Thyroid gland (tissue), 4 donors: Measurements from ENCODE around the gene RBP3.

ENCODE experiments used
- POLR2A ChIP-seq, 2 donors: fragments of 450-650 bp; IDR thresholded peaks; one replicate each; pipeline ENCODE4 v1.6.1; 2017; ENCODE audit warnings: antibody characterized with exemption in 2 of 2, mild to moderate bottlenecking in 2 of 2, moderate library complexity in 1 of 2
- TF ChIP-seq, protein P1 (sequence below), 6 experiments: fragments of 200-600 bp in 3 of 6; fragments of 450-650 bp in 3 of 6; sonication (generic) in 3 of 6; IDR thresholded peaks; one replicate each; pipeline ENCODE4 v1.5.1; 2016 to 2019; ENCODE audit warnings: antibody characterized with exemption in 6 of 6, mild to moderate bottlenecking in 2 of 6, inconsistent platforms in 1 of 6, moderate library complexity in 1 of 6

DNA sequence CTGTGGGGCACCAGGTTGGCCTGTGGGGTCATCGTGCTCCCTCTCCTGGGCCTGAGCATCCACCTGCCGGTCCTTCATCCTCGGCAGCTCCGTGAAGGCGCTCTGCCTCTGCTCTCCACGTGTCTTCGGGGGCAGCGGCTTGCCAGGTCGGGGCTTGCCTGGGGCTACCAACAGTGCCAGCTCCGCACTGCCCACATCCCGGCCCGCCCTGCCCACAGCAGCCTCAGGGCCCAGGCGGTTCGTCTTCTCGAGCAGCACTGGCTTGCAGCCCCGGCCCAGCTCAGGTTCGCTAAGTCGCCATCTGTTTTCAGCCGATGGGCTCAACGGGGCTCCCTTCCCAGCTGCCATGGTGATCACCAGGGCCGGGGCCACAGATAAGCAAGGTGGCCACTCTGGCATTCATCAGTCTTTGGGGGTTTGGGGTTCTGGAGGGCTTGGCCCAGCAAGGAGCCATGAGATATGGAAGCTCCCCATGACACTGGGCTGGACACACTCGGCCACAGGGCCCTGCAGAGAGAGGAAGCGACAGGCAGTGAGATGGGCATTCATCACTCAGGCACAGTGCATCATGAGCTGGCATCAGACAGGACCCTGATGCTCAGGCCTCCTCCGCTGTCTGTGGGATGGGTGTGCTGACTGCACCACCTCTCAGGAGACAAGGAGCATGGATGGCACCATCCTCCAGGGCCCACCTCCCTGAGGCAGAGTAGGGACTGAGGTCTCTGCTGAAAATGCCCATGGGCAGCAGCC is 20.4 kb downstream of the RBP3 start:
- TF ChIP-seq, protein P1, sequence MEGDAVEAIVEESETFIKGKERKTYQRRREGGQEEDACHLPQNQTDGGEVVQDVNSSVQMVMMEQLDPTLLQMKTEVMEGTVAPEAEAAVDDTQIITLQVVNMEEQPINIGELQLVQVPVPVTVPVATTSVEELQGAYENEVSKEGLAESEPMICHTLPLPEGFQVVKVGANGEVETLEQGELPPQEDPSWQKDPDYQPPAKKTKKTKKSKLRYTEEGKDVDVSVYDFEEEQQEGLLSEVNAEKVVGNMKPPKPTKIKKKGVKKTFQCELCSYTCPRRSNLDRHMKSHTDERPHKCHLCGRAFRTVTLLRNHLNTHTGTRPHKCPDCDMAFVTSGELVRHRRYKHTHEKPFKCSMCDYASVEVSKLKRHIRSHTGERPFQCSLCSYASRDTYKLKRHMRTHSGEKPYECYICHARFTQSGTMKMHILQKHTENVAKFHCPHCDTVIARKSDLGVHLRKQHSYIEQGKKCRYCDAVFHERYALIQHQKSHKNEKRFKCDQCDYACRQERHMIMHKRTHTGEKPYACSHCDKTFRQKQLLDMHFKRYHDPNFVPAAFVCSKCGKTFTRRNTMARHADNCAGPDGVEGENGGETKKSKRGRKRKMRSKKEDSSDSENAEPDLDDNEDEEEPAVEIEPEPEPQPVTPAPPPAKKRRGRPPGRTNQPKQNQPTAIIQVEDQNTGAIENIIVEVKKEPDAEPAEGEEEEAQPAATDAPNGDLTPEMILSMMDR (IDR thresholded peaks at IDR 0.05): no peak
- TF ChIP-seq POLR2A (IDR thresholded peaks at IDR 0.05): no peak
